OCI-LY3 (cell line): ENCODE results near the gene RPL37.
"Not testable (repeated sequence)": the region's sequence is repeated elsewhere in the genome, so short reads cannot be mapped to it uniquely, and the experiment has no call there.

Experiments used
- H2AFZ ChIP-seq: fragments of 200-600, 300-600 bp; shearing (Covaris generic); 2 replicates; pipeline ENCODE4 v1.6.0; 2014; ENCODE audit warnings: antibody characterized with exemption, low read depth, low read length
- H3K27ac ChIP-seq: fragments of 200-600, 300-600 bp; sonication (generic); 2 replicates; pipeline ENCODE4 v1.5.1; 2014; ENCODE audit warnings: mild to moderate bottlenecking, low read length, moderate library complexity, mixed read lengths
- H3K27me3 ChIP-seq: fragments of 200-600, 300-600 bp; sonication (generic); 2 replicates; pipeline ENCODE4 v1.6.1; 2014; ENCODE audit warnings: low read depth, low read length, mixed read lengths
- H3K36me3 ChIP-seq: fragments of 200-600, 300-600 bp; sonication (generic); replicated peaks from 2 replicates; pipeline ENCODE3; 2014; ENCODE audit warnings: low read depth, low read length, mixed read lengths
- H3K4me1 ChIP-seq: fragments of 300-600, 200-600 bp; sonication (generic); 2 replicates; pipeline ENCODE4 v1.6.1; 2014; ENCODE audit warnings: low read length, mixed read lengths
- H3K4me2 ChIP-seq: fragments of 200-600, 300-600 bp; sonication (generic); 2 replicates; pipeline ENCODE4 v1.6.1; 2014; ENCODE audit warnings: low read length, mixed read lengths
- H3K4me3 ChIP-seq: fragments of 300-600, 200-600 bp; sonication (generic); 2 replicates; pipeline ENCODE4 v1.5.1; 2014; ENCODE audit warnings: antibody characterized with exemption, mild to moderate bottlenecking, low read length, moderate library complexity
- H3K79me2 ChIP-seq: fragments of 300-600, 200-600 bp; shearing (Covaris generic); 2 replicates; pipeline ENCODE4 v1.6.1; 2014; ENCODE audit warnings: mild to moderate bottlenecking, low read length, mixed read lengths
- H3K9ac ChIP-seq: fragments of 300-600, 200-600 bp; shearing (Covaris generic); 2 replicates; pipeline ENCODE4 v1.6.0; 2014; ENCODE audit warnings: mild to moderate bottlenecking, low read length, moderate library complexity
- H3K9me3 ChIP-seq: fragments of 200-600, 300-600 bp; shearing (Covaris generic); 2 replicates; pipeline ENCODE4 v1.6.1; 2014; ENCODE audit warnings: low read length, mixed read lengths; ENCODE audit not compliant: insufficient read depth
- H4K20me1 ChIP-seq: fragments of 200-600, 300-600 bp; sonication (generic); 2 replicates; pipeline ENCODE4 v1.6.1; 2016; ENCODE audit warnings: low read length, mixed read lengths; ENCODE audit not compliant: insufficient read depth
- EZH2phosphoT487 ChIP-seq: fragments of 200-600 bp; shearing (Covaris generic); IDR thresholded peaks from 2 replicates; pipeline ENCODE4 v1.6.1; 2018; ENCODE audit warnings: antibody characterized with exemption, mixed run types, low read depth
- TF ChIP-seq, protein P1 (sequence below): fragments of 200-600, 300-600 bp; sonication (generic); IDR thresholded peaks from 2 replicates; pipeline ENCODE4 v1.5.1; 2014; ENCODE audit warnings: antibody characterized with exemption, low read length, low read depth

The RPL37 gene

DNA sequence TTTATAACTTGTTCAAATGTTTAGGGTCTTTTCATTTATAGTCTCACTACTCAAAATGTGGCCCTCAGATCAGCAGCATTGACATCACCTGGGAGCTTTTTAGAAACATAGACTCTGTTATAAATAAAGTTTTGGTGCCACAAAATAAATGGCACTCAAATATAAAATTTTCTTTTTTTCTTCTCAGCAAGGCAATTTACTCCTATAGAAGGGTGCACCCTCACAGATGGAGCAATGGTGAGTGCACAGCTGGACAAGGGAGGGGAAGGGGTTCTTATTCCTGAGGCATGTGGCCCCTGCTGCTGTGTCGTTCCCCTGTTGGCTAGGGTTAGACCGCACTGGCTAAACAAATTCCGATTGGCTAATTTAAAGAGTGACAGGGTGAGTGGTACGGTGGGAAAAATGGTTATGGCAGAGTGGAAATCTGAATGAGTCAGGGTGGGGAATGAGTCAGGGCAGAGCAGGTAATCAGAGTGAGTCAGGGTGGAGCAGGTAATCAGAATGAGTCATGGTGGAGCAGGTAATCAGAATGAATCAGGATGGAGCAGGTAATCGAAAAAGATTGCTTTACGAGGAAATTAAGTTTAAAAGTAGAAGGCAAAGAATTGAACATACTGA is 42.5 kb upstream of the RPL37 start:
- H3K36me3 ChIP-seq = no peaks in the 10 kb centered on the region

DNA sequence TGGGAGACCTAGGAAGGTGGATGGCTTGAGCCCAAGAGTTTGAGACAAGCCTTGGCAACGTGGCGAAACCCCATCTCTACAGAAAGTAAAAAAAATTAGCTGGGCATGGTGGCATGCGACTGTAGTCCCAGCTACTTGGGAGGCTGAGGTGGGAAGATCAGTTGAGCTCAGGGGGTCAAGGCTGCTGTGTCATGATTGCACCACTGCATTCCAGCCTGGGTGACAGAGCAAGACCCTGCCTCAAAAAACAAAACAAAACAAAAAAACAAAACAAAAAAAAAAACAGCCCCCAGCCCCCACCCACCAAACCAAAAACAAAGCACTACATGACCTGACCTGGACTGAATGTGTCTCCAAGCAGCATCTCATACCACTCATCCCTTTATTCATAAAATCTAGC is 40.9 kb upstream of the RPL37 start:
- Histone ChIP-seq H3K27ac (no peak overlapping the region), H3K9me3 (no peaks in the 10 kb centered on the region), H3K4me3 (no peak overlapping the region), H4K20me1 (no peaks in the 10 kb centered on the region), H3K4me1 (peaks cover 26% of the 10 kb centered on the region), H2AFZ (no peak overlapping the region), H3K27me3 (no peaks in the 10 kb centered on the region), H3K4me2 (no peak overlapping the region), H3K36me3 (no peaks in the 10 kb centered on the region), H3K79me2 (no peaks in the 10 kb centered on the region), H3K9ac (no peak overlapping the region)
- TF ChIP-seq EZH2phosphoT487 = no peak
- TF ChIP-seq, protein P1, sequence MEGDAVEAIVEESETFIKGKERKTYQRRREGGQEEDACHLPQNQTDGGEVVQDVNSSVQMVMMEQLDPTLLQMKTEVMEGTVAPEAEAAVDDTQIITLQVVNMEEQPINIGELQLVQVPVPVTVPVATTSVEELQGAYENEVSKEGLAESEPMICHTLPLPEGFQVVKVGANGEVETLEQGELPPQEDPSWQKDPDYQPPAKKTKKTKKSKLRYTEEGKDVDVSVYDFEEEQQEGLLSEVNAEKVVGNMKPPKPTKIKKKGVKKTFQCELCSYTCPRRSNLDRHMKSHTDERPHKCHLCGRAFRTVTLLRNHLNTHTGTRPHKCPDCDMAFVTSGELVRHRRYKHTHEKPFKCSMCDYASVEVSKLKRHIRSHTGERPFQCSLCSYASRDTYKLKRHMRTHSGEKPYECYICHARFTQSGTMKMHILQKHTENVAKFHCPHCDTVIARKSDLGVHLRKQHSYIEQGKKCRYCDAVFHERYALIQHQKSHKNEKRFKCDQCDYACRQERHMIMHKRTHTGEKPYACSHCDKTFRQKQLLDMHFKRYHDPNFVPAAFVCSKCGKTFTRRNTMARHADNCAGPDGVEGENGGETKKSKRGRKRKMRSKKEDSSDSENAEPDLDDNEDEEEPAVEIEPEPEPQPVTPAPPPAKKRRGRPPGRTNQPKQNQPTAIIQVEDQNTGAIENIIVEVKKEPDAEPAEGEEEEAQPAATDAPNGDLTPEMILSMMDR = no peak

More for the DNA sequence above, 42.5 kb upstream of the RPL37 start:
- Histone ChIP-seq H3K9me3 (no peaks in the 10 kb centered on the region), H3K27me3 (no peaks in the 10 kb centered on the region), H3K79me2 (no peaks in the 10 kb centered on the region), H3K9ac (no peak overlapping the region), H2AFZ (no peak overlapping the region), H3K4me2 (no peak overlapping the region), H3K27ac (no peak overlapping the region), H3K4me3 (no peak overlapping the region), H4K20me1 (no peaks in the 10 kb centered on the region), H3K4me1 (peaks cover 17% of the 10 kb centered on the region)
- TF ChIP-seq, protein P1 = no peak
- no peak for TF ChIP-seq EZH2phosphoT487

DNA sequence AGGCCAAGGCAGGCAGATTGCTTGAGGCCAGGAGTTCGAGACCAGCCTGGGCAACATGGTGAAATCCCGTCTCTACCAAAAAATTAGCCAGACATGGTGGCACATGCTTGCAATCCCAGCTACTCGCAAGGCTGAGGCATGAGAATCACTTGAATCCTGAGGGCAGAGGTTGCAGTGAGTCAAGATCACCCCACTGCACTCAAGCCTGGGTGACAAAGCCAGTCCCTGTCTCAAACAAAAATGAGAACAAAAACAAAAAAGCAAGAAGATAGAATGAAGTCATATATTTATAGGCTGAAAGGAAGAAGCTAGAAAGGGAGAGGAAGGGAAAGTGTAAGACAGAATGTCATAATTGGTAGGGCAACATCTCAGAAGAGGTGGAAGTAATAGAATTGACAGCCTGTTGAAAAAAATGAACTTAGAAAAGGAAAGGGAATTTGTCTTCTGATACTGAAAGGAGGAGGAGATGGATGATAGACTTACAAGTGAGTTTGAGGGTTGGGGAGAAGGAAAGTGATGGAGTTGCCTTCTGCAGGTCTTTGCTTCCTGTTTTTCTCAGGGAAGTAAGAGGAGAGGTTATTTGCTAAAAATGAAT is 38.4 kb upstream of the RPL37 start:
- TF ChIP-seq, protein P1 = no peak
- no peak for TF ChIP-seq EZH2phosphoT487
- Histone ChIP-seq H3K4me1 (peaks cover 23% of the 10 kb centered on the region), H4K20me1 (no peaks in the 10 kb centered on the region), H3K4me2 (no peak overlapping the region), H3K79me2 (no peaks in the 10 kb centered on the region), H3K27ac (no peak overlapping the region), H3K36me3 (no peaks in the 10 kb centered on the region), H3K9ac (no peak overlapping the region), H3K9me3 (no peaks in the 10 kb centered on the region), H3K4me3 (no peak overlapping the region), H3K27me3 (no peaks in the 10 kb centered on the region), H2AFZ (no peak overlapping the region)

DNA sequence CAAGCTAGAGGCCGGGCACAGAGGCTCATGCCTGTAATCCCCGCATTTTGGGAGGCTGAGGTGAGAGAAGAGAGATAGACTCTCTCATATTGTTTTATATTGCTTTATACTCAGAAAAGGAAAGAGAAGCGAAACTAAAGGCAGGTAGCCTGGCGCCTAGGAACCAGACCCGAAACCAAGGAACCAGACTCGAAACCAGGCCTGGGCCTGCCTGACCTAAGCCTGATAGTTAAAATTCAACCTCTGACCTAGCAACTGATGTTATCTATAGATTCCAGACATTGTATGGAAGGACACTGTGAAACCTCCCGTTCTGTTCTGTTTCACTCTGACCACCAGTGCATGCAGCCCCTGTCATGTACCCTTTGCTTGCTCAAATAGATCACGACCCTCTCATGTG is 37.2 kb upstream of the RPL37 start:
- not testable (repeated sequence) for H3K9ac ChIP-seq, H3K36me3 ChIP-seq

More for the DNA sequence above, 37.2 kb upstream of the RPL37 start:
- H3K27me3 ChIP-seq, H2AFZ ChIP-seq, H3K79me2 ChIP-seq, H3K9me3 ChIP-seq, H4K20me1 ChIP-seq, H3K27ac ChIP-seq: not testable (repeated sequence)
- Histone ChIP-seq H3K4me2 (peak overlapping the region; percentile 51), H3K4me3 (peak overlapping the region; percentile 18; the same call in 1 of the 2 replicates), H3K4me1 (peaks cover 23% of the 10 kb centered on the region)
